Measurements from ENCODE around the gene OR5AU1.
A peak's percentile ranks its signal among the peaks of the same experiment; 100 is the strongest.
"Not testable (repeated sequence)": the region's sequence is repeated elsewhere in the genome, so short reads cannot be mapped to it uniquely, and the experiment has no call there.

OR5AU1 gene

GRCh38 chr14:21160061-21160610 is 4.3 kb upstream of the OR5AU1 start:
- H3K4me3 ChIP-seq (replicated peaks in 1 of 2; ENCODE audit: low read depth in 2 of 2, low read length in 2 of 2) = no peak overlapping the region
- DNase-seq (ENCODE audit: low read depth in 2 of 2) = no peak
- TF ChIP-seq CTCF (IDR thresholded peaks at IDR 0.05; ENCODE audit: low read depth, low read length) = no peak

DNA sequence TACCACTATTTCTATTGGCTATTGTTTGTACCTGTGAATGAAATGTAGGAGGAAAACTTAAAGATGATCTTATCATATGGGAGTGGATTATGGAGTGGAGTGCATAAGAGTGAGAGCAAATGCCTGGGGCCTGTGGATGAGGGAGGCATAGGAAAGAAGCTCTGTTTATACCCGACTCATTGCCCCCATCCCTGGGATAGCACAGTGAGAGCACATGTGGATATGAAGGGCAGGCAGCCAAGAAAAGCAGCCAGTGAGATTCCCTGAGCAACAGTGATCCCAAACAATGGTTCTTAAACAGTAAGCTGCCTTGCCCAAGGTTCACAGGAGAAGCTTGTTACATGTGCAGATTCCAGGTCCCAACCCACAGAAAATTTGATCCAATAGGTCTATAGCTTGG is 2.3 kb upstream of the OR5AU1 start:
- DNase-seq (ENCODE audit: low read depth in 2 of 2) = peak; percentile 6 to 49
- H3K4me3 ChIP-seq (replicated peaks in 1 of 2; ENCODE audit: low read depth in 2 of 2, low read length in 2 of 2) = not testable (repeated sequence)

- no peak for DNase-seq (ENCODE audit: low read depth in 2 of 2)
These were observed 6.1 kb downstream of the OR5AU1 start for GRCh38 chr14:21149641-21150367.

DNA sequence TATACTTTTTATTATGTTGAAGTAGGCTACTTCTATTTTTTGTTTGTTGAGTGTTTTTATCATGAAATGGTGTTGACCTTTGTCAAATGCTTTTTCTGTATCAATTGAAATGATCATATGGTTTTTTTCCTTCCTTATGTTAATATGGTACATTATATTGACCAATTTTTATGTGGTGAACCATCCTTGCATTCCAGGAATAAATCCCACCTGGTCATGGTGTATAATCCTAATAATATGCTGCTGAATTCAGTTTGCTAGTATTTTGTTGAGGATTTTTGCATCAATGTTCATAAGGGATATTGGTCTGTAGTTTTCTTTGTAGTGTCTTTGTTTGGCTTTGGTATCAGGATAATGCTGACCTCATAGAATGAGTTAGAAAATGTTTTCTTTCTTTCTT is 10.4 kb downstream of the OR5AU1 start:
- no peak overlapping the region for H3K4me3 ChIP-seq (replicated peaks in 1 of 2; ENCODE audit: low read depth in 2 of 2, low read length in 2 of 2)
- DNase-seq (ENCODE audit: low read depth in 2 of 2) = no peak
- TF ChIP-seq CTCF (IDR thresholded peaks at IDR 0.05; ENCODE audit: low read depth, low read length) = no peak

More at GRCh38 chr14:21149641-21150367, 6.1 kb downstream of the OR5AU1 start:
- no peak overlapping the region for H3K4me3 ChIP-seq (replicated peaks in 1 of 2; ENCODE audit: low read depth in 2 of 2, low read length in 2 of 2)
- TF ChIP-seq CTCF (IDR thresholded peaks at IDR 0.05; ENCODE audit: low read depth, low read length) = no peak

DNA sequence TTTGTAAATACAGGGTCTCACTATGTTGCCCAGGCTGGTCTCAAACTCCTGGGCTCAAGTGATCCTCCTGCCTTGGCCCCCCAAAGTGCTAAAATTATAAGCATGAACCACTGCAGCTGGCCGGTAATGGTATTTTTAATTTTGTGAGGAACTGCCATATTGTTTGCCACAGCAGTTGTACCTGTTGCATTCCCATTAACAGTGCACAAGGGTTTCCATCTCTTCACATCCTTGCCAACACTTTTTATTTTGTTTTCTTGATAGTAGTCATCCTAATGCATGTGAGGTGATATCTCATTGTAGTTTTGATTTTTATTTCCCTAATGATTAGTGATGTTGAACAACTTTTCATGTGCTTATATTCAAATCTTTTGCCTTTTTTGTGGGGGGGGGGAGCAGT is 13.5 kb downstream of the OR5AU1 start:
- DNase-seq (ENCODE audit: low read depth in 2 of 2) = no peak

GRCh38 chr14:21136024-21136423 is 19.8 kb downstream of the OR5AU1 start:
- H3K4me3 ChIP-seq (replicated peaks in 1 of 2; ENCODE audit: low read depth in 2 of 2, low read length in 2 of 2) = no peak overlapping the region
- DNase-seq (ENCODE audit: low read depth in 2 of 2) = peak; percentile 26 to 35
- peak; percentile 62 for TF ChIP-seq CTCF (IDR thresholded peaks at IDR 0.05; ENCODE audit: low read depth, low read length)

More for the DNA sequence above, 13.5 kb downstream of the OR5AU1 start:
- TF ChIP-seq CTCF (IDR thresholded peaks at IDR 0.05; ENCODE audit: low read depth, low read length) = no peak
- no peak overlapping the region for H3K4me3 ChIP-seq (replicated peaks in 1 of 2; ENCODE audit: low read depth in 2 of 2, low read length in 2 of 2)

GRCh38 chr14:21133901-21134300 is 22.0 kb downstream of the OR5AU1 start:
- TF ChIP-seq CTCF (IDR thresholded peaks at IDR 0.05; ENCODE audit: low read depth, low read length) = no peak
- H3K4me3 ChIP-seq (replicated peaks in 1 of 2; ENCODE audit: low read depth in 2 of 2, low read length in 2 of 2) = no peak overlapping the region
- no peak for DNase-seq (ENCODE audit: low read depth in 2 of 2)
